HG03095 (cell line): Measurements from ENCODE around the gene ADCK2.
"Not testable (repeated sequence)": the region's sequence is repeated elsewhere in the genome, so short reads cannot be mapped to it uniquely, and the experiment has no call there.

Experiments
- ATAC-seq: cut with Tn5 transposase; IDR thresholded peaks from one replicate; pipeline ENCODE4 v1.9.1; 2021; ENCODE audit warnings: moderate library complexity; ENCODE audit not compliant: unreplicated experiment

The ADCK2 gene

DNA sequence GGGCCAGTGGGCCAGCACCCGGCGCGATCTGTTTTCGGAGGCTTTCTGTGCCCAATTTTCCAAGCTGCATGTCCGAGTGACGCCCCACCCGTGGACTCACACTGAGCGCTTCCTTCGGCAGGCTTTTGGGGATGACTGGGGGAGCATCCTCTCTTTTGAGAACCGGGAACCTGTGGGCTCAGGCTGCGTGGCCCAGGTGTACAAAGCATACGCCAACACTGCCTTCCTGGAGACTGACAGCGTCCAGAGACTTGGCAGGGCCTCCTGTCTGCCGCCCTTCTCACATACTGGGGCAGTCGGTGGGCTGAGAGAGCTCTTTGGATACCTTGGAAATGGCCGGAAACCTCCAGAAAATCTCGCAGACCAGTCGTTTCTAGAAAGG lies 1.0 kb downstream of the ADCK2 start:
- no peak for ATAC-seq

- ATAC-seq = no peak
Observed at GRCh38 chr7:140674356-140674800, 1.6 kb downstream of the ADCK2 start.

- no peak for ATAC-seq
Observed at GRCh38 chr7:140674899-140675701, 2.4 kb downstream of the ADCK2 start.

DNA sequence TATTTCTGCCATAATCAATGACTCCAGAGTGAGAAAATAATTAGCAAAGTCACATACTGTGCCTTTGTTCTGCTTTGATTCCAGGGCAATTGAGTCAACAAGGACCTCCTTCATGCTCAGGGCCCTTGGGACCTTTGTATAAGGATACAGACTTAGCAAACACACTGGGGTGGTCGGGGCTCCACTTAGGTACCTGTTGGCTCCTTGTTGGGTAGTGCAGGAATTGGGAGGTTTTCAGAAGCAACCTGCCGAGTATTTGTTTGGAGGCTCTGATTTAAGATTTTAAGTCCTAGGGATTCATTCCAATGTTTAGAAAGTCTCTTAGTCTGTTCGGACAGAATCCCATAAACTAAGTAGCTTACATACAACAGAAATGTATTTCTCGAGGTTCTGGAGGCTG lies 3.0 kb downstream of the ADCK2 start:
- no peak for ATAC-seq

- peak; percentile 38 for ATAC-seq
Observed at GRCh38 chr7:140676306-140676705, 3.6 kb downstream of the ADCK2 start.

DNA sequence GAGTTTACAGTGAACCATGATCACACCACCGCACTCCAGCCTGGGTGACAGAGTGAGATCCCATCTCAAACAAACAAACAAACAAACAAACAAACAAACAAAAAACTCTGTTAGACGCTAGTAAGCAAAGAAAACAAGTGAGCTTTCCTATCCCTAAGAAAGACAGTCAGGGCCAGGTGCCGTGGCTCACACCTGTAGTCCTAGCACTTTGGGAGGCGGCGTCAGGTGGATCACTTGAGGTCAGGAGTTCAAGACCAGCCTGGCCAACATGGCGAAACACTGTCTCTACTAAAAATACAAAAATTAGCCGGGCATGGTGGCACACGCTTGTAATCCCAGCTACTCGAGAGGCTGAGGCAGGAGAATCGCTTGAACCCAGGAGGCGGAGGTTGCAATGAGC lies 4.2 kb downstream of the ADCK2 start:
- ATAC-seq = not testable (repeated sequence)

DNA sequence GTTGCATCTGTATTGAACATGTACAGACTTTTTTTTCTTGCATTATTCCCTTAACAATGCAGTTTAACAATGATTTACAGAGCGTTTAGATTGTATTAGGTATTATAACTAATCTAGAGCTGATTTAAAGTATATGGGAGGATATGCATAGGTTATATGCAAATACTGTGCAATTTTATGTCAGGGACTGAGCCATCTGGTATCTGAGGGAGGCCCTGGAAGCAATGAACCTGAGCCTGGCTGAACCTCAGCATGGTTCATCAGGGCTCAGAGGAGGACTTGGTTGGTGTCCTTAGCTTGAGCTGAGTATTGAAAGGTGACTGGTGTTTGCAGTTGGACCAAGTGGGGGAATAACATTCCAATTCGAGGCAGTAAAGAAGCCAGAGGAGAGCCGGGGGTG lies 4.8 kb downstream of the ADCK2 start:
- no peak for ATAC-seq

GRCh38 chr7:140678081-140678815 lies 5.5 kb downstream of the ADCK2 start:
- no peak for ATAC-seq

- no peak for ATAC-seq
Observed at GRCh38 chr7:140678816-140679130, 6.0 kb downstream of the ADCK2 start.

DNA sequence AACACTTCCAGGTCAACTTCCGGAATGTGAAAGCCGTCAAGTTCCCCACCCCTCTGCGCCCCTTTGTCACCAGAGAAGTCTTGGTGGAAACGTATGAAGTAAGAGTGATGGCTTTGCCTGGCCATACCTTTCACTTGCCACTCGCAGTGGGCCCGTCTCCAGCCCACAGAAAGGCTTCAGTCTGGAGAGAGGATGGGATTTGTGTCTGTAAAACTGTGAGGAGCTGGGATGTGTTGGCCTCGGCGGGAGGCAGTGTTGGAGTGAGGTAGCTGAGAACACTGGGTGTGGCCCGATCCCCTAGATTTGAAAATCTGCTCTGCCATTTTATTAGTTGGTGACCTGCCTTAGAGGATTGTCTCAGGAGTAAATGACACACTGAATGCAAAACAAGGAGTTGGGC lies 6.4 kb downstream of the ADCK2 start:
- no peak for ATAC-seq

DNA sequence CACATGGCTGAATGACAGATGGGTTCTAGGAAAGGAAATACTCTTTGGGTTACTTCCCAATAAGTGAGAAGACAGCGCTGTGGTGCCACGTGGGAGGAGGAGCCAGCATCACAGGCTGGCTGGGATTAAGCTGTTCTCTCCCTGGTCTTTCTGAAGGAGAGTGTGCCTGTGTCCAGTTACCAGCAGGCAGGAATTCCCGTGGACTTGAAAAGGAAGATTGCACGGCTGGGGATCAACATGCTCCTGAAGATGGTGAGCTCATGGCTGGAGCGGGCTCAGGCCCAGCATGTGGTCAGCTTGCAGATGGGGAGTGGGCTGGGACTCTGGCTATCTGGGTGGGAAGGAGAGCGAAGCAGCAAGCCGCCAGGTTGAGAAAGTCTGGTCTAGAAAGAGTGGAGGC lies 8.1 kb downstream of the ADCK2 start:
- ATAC-seq = no peak

DNA sequence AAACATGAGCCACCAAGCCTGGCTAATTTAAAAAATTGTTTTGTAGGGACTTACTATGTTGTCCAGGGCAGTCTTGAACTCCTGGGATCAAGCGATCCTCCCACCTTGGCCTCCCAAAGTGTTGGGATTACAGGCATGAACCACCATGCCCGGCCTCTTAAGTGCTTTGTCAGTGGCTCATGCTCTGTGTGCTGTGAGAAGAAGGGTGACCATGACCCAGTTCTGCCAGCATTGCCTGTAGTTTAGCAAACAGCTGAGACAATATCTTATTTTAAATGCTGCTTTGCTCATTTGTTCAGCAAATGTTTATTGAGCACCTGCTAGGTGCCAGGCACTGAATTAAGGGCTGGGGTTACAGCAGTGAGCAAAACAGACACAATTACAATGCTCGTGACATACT lies 9.0 kb downstream of the ADCK2 start:
- ATAC-seq = no peak

- ATAC-seq = no peak
Observed at GRCh38 chr7:140683657-140684056, 10.9 kb downstream of the ADCK2 start.

- ATAC-seq = no peak
Observed at GRCh38 chr7:140684066-140684950, 11.6 kb downstream of the ADCK2 start.

- no peak for ATAC-seq
Observed at GRCh38 chr7:140685407-140686087, 12.8 kb downstream of the ADCK2 start.

- no peak for ATAC-seq
Observed at GRCh38 chr7:140686921-140687320, 14.2 kb downstream of the ADCK2 start.

DNA sequence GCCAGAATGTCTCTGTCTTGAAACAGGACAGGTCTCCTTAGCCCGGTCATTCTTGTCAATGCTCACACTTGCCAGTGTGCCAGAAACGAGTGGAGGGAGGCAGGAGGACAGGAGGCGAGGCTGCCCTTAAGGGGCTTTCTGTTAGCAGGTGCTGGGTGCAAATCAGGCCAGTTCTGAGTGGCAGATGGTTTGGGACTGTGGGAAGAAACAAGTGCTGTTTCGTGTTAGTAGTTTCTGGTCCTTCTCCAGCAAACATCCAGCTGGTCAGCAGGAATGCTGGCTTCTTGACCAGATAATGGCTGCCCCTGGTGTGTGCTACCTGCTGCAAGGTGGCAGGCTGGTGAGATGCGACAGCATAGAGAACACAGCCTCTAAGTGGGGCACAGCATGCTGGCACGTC lies 15.6 kb downstream of the ADCK2 start:
- no peak for ATAC-seq

- ATAC-seq = no peak
Observed at GRCh38 chr7:140689199-140690152, 16.7 kb downstream of the ADCK2 start.

DNA sequence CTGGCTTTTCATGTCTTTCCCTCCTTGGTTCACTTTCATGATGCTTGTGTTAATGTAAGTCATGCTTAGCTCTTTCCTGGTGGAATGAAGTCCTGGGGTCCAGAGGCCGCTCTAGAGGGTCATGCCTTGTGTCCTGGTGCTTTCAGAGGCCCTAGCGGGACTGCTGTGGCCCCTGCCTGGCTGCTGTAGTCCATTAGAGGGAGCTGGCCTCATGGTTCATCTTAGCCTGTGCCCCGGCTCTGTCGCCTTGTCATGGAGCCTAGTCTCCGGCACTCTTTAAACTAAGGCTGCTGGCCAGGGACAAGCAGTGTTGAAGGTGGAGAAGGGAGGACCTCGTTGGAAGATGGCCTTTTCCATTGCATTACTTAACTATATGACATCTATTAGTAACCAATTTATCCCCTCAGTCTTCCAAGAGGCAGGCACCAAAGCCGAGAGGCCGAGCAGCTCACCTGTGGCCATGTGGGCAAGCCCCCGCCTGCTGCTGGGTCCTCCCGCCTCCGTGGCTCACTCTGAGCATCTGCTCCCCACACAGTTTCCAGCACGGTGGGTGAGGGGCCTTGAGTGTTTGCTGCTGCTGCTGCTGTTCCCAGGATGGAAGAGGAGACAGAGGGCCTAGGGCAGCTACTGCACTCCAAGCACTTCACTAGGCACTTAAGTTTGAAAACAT lies 18.8 kb downstream of the ADCK2 start:
- ATAC-seq = no peak
